HEK293T (cell line): ENCODE results near the gene DLG5.

Experiments used
- ELF4 ChIP-seq: fragments of 450-650 bp; IDR thresholded peaks from 2 replicates; pipeline ENCODE4 v1.6.1; 2017; ENCODE audit warnings: antibody characterized with exemption
- FOXA1 ChIP-seq: fragments of 450-650 bp; IDR thresholded peaks from 2 replicates; pipeline ENCODE4 v1.6.1; 2016; ENCODE audit warnings: mild to moderate bottlenecking
- NFRKB ChIP-seq: fragments of 450-650 bp; IDR thresholded peaks from 2 replicates; pipeline ENCODE4 v1.6.1; 2016; ENCODE audit warnings: mild to moderate bottlenecking, moderate library complexity

- no peak for TF ChIP-seq FOXA1
- no peak for TF ChIP-seq NFRKB
- no peak for TF ChIP-seq ELF4
Measured at GRCh38 chr10:77756319-77757232, 170.0 kb downstream of the DLG5 start.
